H9 (cell line): ENCODE results near the gene C16orf78. TPM values are rescaled to one million over a fixed set of nuclear protein-coding genes. Genes with fewer than 3 reads are reported as not detected.

Experiments
- DNase-seq: peaks from one replicate; pipeline ENCODE4 v3.0.0-alpha.2; 2017
- H2AFZ ChIP-seq: one replicate; pipeline ENCODE4 v1.6.1; 2013; ENCODE audit warnings: mild to moderate bottlenecking, low read length, control low read depth, moderate library complexity
- H2AK5ac ChIP-seq: 2 replicates; pipeline ENCODE4 v1.6.1; 2013; ENCODE audit warnings: low read length, control low read depth, mixed read lengths; ENCODE audit not compliant: insufficient read length
- H2BK120ac ChIP-seq: one replicate; pipeline ENCODE4 v1.6.1; 2013; ENCODE audit warnings: low read depth, mild to moderate bottlenecking, low read length, control low read depth, inconsistent platforms; ENCODE audit not compliant: poor library complexity, severe bottlenecking
- H2BK12ac ChIP-seq: 2 replicates; pipeline ENCODE4 v1.6.1; 2013; ENCODE audit warnings: low read length, control low read depth, mixed read lengths, low read depth; ENCODE audit not compliant: insufficient read length
- H2BK15ac ChIP-seq: 2 replicates; pipeline ENCODE4 v1.6.1; 2013; ENCODE audit warnings: low read depth, low read length, control low read depth
- H2BK20ac ChIP-seq: one replicate; pipeline ENCODE4 v1.6.1; 2013; ENCODE audit warnings: low read depth, mild to moderate bottlenecking, low read length, control low read depth, inconsistent platforms; ENCODE audit not compliant: poor library complexity, severe bottlenecking
- H2BK5ac ChIP-seq: 2 replicates; pipeline ENCODE4 v1.6.1; 2013; ENCODE audit warnings: low read length, control low read depth, mixed read lengths; ENCODE audit not compliant: insufficient read length
- H3K14ac ChIP-seq: 2 replicates; pipeline ENCODE4 v1.6.1; 2013; ENCODE audit warnings: low read length, control low read depth; ENCODE audit not compliant: insufficient read depth
- H3K18ac ChIP-seq: 2 replicates; pipeline ENCODE4 v1.6.1; 2013; ENCODE audit warnings: low read depth, mild to moderate bottlenecking, mixed read lengths, low read length, control low read depth; ENCODE audit not compliant: insufficient read length
- H3K23ac ChIP-seq: 2 replicates; pipeline ENCODE4 v1.6.1; 2013; ENCODE audit warnings: low read length, control low read depth, mixed read lengths, low read depth; ENCODE audit not compliant: insufficient read length
- H3K23me2 ChIP-seq: 2 replicates; pipeline ENCODE4 v1.6.1; 2013; ENCODE audit warnings: low read depth, mild to moderate bottlenecking, mixed read lengths, low read length, control low read depth; ENCODE audit not compliant: insufficient read length, poor library complexity, severe bottlenecking
- H3K27ac ChIP-seq: 2 replicates; pipeline ENCODE4 v1.5.1; 2013; ENCODE audit warnings: low read length, control low read depth, mixed read lengths, low read depth; ENCODE audit not compliant: insufficient read length
- H3K27me3 ChIP-seq: 2 replicates; pipeline ENCODE4 v1.6.1; 2013; ENCODE audit warnings: low read length, control low read depth, inconsistent platforms; ENCODE audit not compliant: insufficient read depth
- H3K4ac ChIP-seq: 2 replicates; pipeline ENCODE4 v1.6.1; 2013; ENCODE audit warnings: low read depth, mild to moderate bottlenecking, control low read depth, inconsistent platforms, low read length, moderate library complexity
- H3K4me1 ChIP-seq: 2 replicates; pipeline ENCODE4 v1.6.1; 2013; ENCODE audit warnings: low read length, control low read depth, inconsistent platforms; ENCODE audit not compliant: insufficient read depth
- H3K4me2 ChIP-seq: 2 replicates; pipeline ENCODE4 v1.6.1; 2013; ENCODE audit warnings: low read length, control low read depth, mixed read lengths; ENCODE audit not compliant: insufficient read length, insufficient read depth
- H3K56ac ChIP-seq: 2 replicates; pipeline ENCODE4 v1.6.1; 2013; ENCODE audit warnings: low read depth, mild to moderate bottlenecking, mixed read lengths, low read length, control low read depth; ENCODE audit not compliant: insufficient read length
- H3K79me1 ChIP-seq: 2 replicates; pipeline ENCODE4 v1.6.1; 2013; ENCODE audit warnings: low read depth, mild to moderate bottlenecking, moderate library complexity, low read length, control low read depth, inconsistent platforms; ENCODE audit not compliant: insufficient read depth, poor library complexity, severe bottlenecking
- H3K79me2 ChIP-seq: 2 replicates; pipeline ENCODE4 v1.6.1; 2013; ENCODE audit warnings: low read length, control low read depth, inconsistent platforms; ENCODE audit not compliant: insufficient read depth
- H3K9ac ChIP-seq: 2 replicates; pipeline ENCODE4 v1.6.1; 2013; ENCODE audit warnings: low read length, control low read depth, mixed read lengths; ENCODE audit not compliant: insufficient read length; ENCODE audit errors: extremely low read depth
- H3K9me3 ChIP-seq: one replicate; pipeline ENCODE4 v1.6.1; 2013; ENCODE audit warnings: low read depth, low read length, inconsistent platforms; ENCODE audit not compliant: control insufficient read depth
- H3T11ph ChIP-seq: one replicate; pipeline ENCODE4 v1.6.1; 2013; ENCODE audit warnings: mild to moderate bottlenecking, low read length, control low read depth, inconsistent platforms
- H4K20me1 ChIP-seq: one replicate; pipeline ENCODE4 v1.6.1; 2013; ENCODE audit not compliant: control insufficient read depth, insufficient read length, insufficient read depth
- H4K5ac ChIP-seq: 2 replicates; pipeline ENCODE4 v1.6.1; 2013; ENCODE audit warnings: low read depth, mild to moderate bottlenecking, mixed read lengths, low read length, control low read depth; ENCODE audit not compliant: insufficient read length
- H4K8ac ChIP-seq: replicated peaks from 2 replicates; pipeline ENCODE4 v1.6.1; 2013; ENCODE audit warnings: low read length, control low read depth, mixed read lengths, low read depth; ENCODE audit not compliant: insufficient read length
- H4K91ac ChIP-seq: 2 replicates; pipeline ENCODE4 v1.6.1; 2013; ENCODE audit warnings: low read depth, mild to moderate bottlenecking, moderate library complexity, mixed read lengths, low read length, control low read depth; ENCODE audit not compliant: insufficient read length
- H3K27ac Mint-ChIP-seq, 3 experiments: 2 replicates in 2 of 3; 3 replicates in 1 of 3; pipeline ENCODE4 v1.8.0; 2020 to 2021; ENCODE audit warnings: mixed read lengths in 3 of 3, mild to moderate bottlenecking in 1 of 3, moderate library complexity in 1 of 3
- H3K27me3 Mint-ChIP-seq: 2 replicates; pipeline ENCODE4 v1.8.0; 2021; ENCODE audit warnings: low read depth, mild to moderate bottlenecking, moderate library complexity, mixed read lengths
- H3K36me3 Mint-ChIP-seq, 3 experiments: 2 replicates in 2 of 3; 3 replicates in 1 of 3; pipeline ENCODE4 v1.8.0; 2020 to 2021; ENCODE audit warnings: low read depth in 3 of 3, mixed read lengths in 3 of 3; ENCODE audit not compliant: insufficient read depth in 1 of 3
- H3K4me1 Mint-ChIP-seq, 2 experiments: 2 replicates each; pipeline ENCODE4 v1.8.0; 2020; ENCODE audit warnings: mixed read lengths in 2 of 2
- H3K4me3 Mint-ChIP-seq, 2 experiments: 2 replicates in 1 of 2; 3 replicates in 1 of 2; pipeline ENCODE4 v1.8.0; 2020 to 2021; ENCODE audit warnings: mild to moderate bottlenecking in 2 of 2, mixed read lengths in 2 of 2, moderate library complexity in 1 of 2
- H3K9me3 Mint-ChIP-seq, 2 experiments: 2 replicates in 1 of 2; 3 replicates in 1 of 2; pipeline ENCODE4 v1.8.0; 2020; ENCODE audit warnings: mild to moderate bottlenecking in 2 of 2, mixed read lengths in 2 of 2, moderate library complexity in 1 of 2
- CTCF ChIP-seq: fragments of 200-600 bp; sonication (generic); conservative IDR thresholded peaks from 3 replicates; pipeline ENCODE4 v1.8.0; 2021; ENCODE audit warnings: antibody characterized with exemption, mild to moderate bottlenecking
- WGBS: extraction: QIAGEN DNeasy Blood & Tissue Kit; methylation state at CpG from one replicate; pipeline ENCODE4 v1.1.7; 2013; ENCODE audit warnings: missing lambda C conversion rate, low lambda C conversion rate, mixed read lengths; ENCODE audit not compliant: insufficient read length; ENCODE audit errors: extremely low coverage; 5-methylcytosine and 5-hydroxymethylcytosine counted together
- total RNA-seq: library from RNA; stranded (reverse); gene quantifications from 2 replicates; pipeline ENCODE4 v1.2.1, GENCODE V29; 2021

Gene C16orf78
- total RNA-seq, 1 experiment from 2014 or later: not detected

GRCh38 chr16:49352892-49353291 lies 20.7 kb upstream of the C16orf78 start:
- Histone ChIP-seq H3K9me3 (no peaks in the 10 kb centered on the region), H3K14ac (no peak overlapping the region), H3T11ph (no peak overlapping the region), H4K5ac (no peak overlapping the region), H3K79me2 (no peaks in the 10 kb centered on the region), H2AFZ (no peak overlapping the region), H4K91ac (no peak overlapping the region), H2AK5ac (no peak overlapping the region), H4K20me1 (no peaks in the 10 kb centered on the region), H3K23me2 (no peaks in the 10 kb centered on the region), H3K27me3 (no peaks in the 10 kb centered on the region), H4K8ac (no peak overlapping the region), H3K18ac (no peak overlapping the region), H3K4ac (no peak overlapping the region), H3K4me1 (no peaks in the 10 kb centered on the region), H3K27ac (no peak overlapping the region), H2BK120ac (no peak overlapping the region), H3K4me2 (no peak overlapping the region), H2BK15ac (no peak overlapping the region), H3K79me1 (no peaks in the 10 kb centered on the region), H2BK5ac (no peak overlapping the region), H3K56ac (no peak overlapping the region), H2BK20ac (no peak overlapping the region), H2BK12ac (no peak overlapping the region), H3K9ac (no peak overlapping the region), H3K23ac (no peak overlapping the region)
- peak; percentile 81 for DNase-seq
- Mint-ChIP-seq H3K4me3 (no peak overlapping the region), H3K27me3 (peaks cover 16% of the 10 kb centered on the region), H3K9me3 (peaks cover 0 to 4% of the 10 kb centered on the region in 2 experiments; a peak in 1 of 5 replicates), H3K36me3 (no peaks in the 10 kb centered on the region; a peak in 1 of 7 replicates), H3K4me1 (peaks cover 24 to 32% of the 10 kb centered on the region in 2 experiments), H3K27ac (no peak overlapping the region)
- peak; percentile 73 for TF ChIP-seq CTCF
- no CpG with 5 or more reads among the region's 4 CpGs for WGBS
